Esophagus squamous epithelium (tissue), 4 donors: ENCODE data around the gene RNF175.
A peak's percentile ranks its signal among the peaks of the same experiment; 100 is the strongest.

Experiments used
- POLR2A ChIP-seq, 4 donors: fragments of 450-650 bp; IDR thresholded peaks; one replicate each; pipeline ENCODE4 v1.6.1; 2017; ENCODE audit warnings: antibody characterized with exemption in 4 of 4, mild to moderate bottlenecking in 4 of 4, moderate library complexity in 3 of 4
- TF ChIP-seq, protein P1 (sequence below), 6 experiments: fragments of 450-650 bp in 4 of 6; fragments of 200-600 bp in 2 of 6; sonication (generic) in 2 of 6; IDR thresholded peaks; one replicate each; pipeline ENCODE4 v1.5.1; 2016 to 2019; ENCODE audit warnings: antibody characterized with exemption in 6 of 6, mild to moderate bottlenecking in 4 of 6, moderate library complexity in 4 of 6

- TF ChIP-seq, protein P1, sequence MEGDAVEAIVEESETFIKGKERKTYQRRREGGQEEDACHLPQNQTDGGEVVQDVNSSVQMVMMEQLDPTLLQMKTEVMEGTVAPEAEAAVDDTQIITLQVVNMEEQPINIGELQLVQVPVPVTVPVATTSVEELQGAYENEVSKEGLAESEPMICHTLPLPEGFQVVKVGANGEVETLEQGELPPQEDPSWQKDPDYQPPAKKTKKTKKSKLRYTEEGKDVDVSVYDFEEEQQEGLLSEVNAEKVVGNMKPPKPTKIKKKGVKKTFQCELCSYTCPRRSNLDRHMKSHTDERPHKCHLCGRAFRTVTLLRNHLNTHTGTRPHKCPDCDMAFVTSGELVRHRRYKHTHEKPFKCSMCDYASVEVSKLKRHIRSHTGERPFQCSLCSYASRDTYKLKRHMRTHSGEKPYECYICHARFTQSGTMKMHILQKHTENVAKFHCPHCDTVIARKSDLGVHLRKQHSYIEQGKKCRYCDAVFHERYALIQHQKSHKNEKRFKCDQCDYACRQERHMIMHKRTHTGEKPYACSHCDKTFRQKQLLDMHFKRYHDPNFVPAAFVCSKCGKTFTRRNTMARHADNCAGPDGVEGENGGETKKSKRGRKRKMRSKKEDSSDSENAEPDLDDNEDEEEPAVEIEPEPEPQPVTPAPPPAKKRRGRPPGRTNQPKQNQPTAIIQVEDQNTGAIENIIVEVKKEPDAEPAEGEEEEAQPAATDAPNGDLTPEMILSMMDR (IDR thresholded peaks at IDR 0.05): no peak
- peak in 2 of 4 donors; percentile 39 to 43 for TF ChIP-seq POLR2A (IDR thresholded peaks at IDR 0.05)
Observed at GRCh38 chr4:153788413-153789276, 28.8 kb upstream of the RNF175 start, which contains the start of gene SFRP2.
